IPS DF 19.7 (cell line): ENCODE data around the gene OR7A10.
"Not testable (repeated sequence)": the region's sequence is repeated elsewhere in the genome, so short reads cannot be mapped to it uniquely, and the experiment has no call there.

Experiments
- DNase-seq: peaks from one replicate; pipeline ENCODE4 v3.0.0-alpha.2; 2013; ENCODE audit warnings: low read depth, low spot score

OR7A10 gene

GRCh38 chr19:14795078-14795721 lies 53.5 kb downstream of the OR7A10 start:
- DNase-seq = no peak

GRCh38 chr19:14792250-14792649 lies 56.5 kb downstream of the OR7A10 start:
- DNase-seq = not testable (repeated sequence)
